HEK293T (cell line): ENCODE results near the gene RAB11FIP5.

ENCODE experiments used
- CTCF ChIA-PET: fragments of 350-600 bp; formaldehyde crosslinking; extraction: SDS; loops from one replicate; lab custom pipeline; 2021; ENCODE audit warnings: antibody characterized with exemption, inconsistent platforms; lab: Yijun Ruan, JAX
- POLR2A ChIA-PET: fragments of 350-600 bp; formaldehyde crosslinking; extraction: SDS; loops from one replicate; lab custom pipeline; 2020; ENCODE audit warnings: antibody characterized with exemption, inconsistent platforms; lab: Yijun Ruan, JAX
- DNase-seq: peaks from one replicate; pipeline ENCODE4 v3.0.0; 2012; ENCODE audit warnings: mixed read lengths; ENCODE audit errors: extremely low spot score
- ARNT ChIP-seq: fragments of 450-650 bp; IDR thresholded peaks from 2 replicates; pipeline ENCODE4 v1.6.1; 2017; ENCODE audit warnings: mild to moderate bottlenecking
- BHLHE40 ChIP-seq: fragments of 450-650 bp; IDR thresholded peaks from 2 replicates; pipeline ENCODE4 v1.6.1; 2016; ENCODE audit warnings: mild to moderate bottlenecking, moderate library complexity, borderline replicate concordance
- CTBP1 ChIP-seq: fragments of 450-650 bp; IDR thresholded peaks from 2 replicates; pipeline ENCODE4 v1.6.1; 2016; ENCODE audit warnings: borderline replicate concordance
- ELF4 ChIP-seq: fragments of 450-650 bp; IDR thresholded peaks from 2 replicates; pipeline ENCODE4 v1.6.1; 2017; ENCODE audit warnings: antibody characterized with exemption
- FOXA1 ChIP-seq: fragments of 450-650 bp; IDR thresholded peaks from 2 replicates; pipeline ENCODE4 v1.6.1; 2016; ENCODE audit warnings: mild to moderate bottlenecking
- FOXK2 ChIP-seq: fragments of 450-650 bp; IDR thresholded peaks from 2 replicates; pipeline ENCODE4 v1.6.1; 2016; ENCODE audit warnings: mild to moderate bottlenecking
- FOXM1 ChIP-seq: fragments of 450-650 bp; IDR thresholded peaks from 2 replicates; pipeline ENCODE4 v1.6.1; 2017; ENCODE audit warnings: mild to moderate bottlenecking, borderline replicate concordance
- HDGF ChIP-seq: fragments of 450-650 bp; IDR thresholded peaks from 2 replicates; pipeline ENCODE4 v1.6.1; 2017; ENCODE audit warnings: antibody characterized with exemption, borderline replicate concordance
- L3MBTL2 ChIP-seq: fragments of 450-650 bp; conservative IDR thresholded peaks from 2 replicates; pipeline ENCODE4 v1.6.1; 2016; ENCODE audit warnings: mild to moderate bottlenecking
- LEF1 ChIP-seq: fragments of 450-650 bp; IDR thresholded peaks from 2 replicates; pipeline ENCODE4 v1.6.1; 2017; ENCODE audit warnings: mild to moderate bottlenecking, borderline replicate concordance
- NFRKB ChIP-seq: fragments of 450-650 bp; IDR thresholded peaks from 2 replicates; pipeline ENCODE4 v1.6.1; 2016; ENCODE audit warnings: mild to moderate bottlenecking, moderate library complexity
- SP1 ChIP-seq: fragments of 450-650 bp; IDR thresholded peaks from 2 replicates; pipeline ENCODE4 v1.6.1; 2017
- SUZ12 ChIP-seq: fragments of 450-650 bp; IDR thresholded peaks from 2 replicates; pipeline ENCODE4 v1.6.1; 2016; ENCODE audit warnings: mild to moderate bottlenecking
- TARDBP ChIP-seq: fragments of 450-650 bp; IDR thresholded peaks from 2 replicates; pipeline ENCODE4 v1.6.1; 2016
- ZNF384 ChIP-seq: fragments of 450-650 bp; IDR thresholded peaks from 2 replicates; pipeline ENCODE4 v1.6.1; 2016
- TF ChIP-seq, protein P1 (sequence below): fragments of 450-650 bp; IDR thresholded peaks from 2 replicates; pipeline ENCODE4 v1.6.1; 2016

The RAB11FIP5 gene

DNA sequence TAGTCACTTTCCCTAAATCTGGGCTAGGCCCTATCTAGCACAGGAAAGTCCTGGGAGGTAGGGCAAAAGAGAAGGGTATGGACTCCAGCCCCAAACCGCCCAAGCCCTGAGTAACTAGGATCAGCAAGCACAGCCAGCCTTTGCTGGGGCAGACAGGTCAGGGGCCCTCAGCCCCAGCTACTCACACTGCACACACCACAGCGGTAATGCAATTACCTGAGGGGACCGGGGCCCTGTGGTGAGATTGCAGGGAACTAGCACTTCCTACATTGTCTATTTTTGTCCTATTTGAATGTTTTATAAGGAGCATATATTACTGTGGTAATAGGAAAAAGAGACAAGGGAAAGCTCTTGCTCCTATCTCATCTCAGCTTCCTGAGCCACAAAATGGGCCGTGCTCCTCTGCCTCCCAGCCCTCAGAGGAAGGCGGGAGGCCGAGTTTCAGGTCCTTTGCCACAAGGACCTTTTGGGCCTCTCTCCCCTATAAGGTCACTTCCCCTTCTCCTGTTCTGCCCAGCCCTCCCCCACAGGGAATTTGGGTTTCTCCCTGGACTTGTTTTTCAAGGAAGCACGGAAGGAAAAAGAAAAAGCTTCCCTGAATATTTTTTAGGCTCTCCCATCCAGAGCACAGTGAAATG, 20.5 kb downstream of the RAB11FIP5 start:
- TF ChIP-seq SP1 (no peak), FOXK2 (no peak), BHLHE40 (no peak), FOXA1 (no peak), FOXM1 (no peak), ZNF384 (no peak), LEF1 (no peak), ARNT (no peak), TARDBP (no peak), L3MBTL2 (no peak), ELF4 (no peak), HDGF (no peak), NFRKB (no peak)
- TF ChIP-seq, protein P1, sequence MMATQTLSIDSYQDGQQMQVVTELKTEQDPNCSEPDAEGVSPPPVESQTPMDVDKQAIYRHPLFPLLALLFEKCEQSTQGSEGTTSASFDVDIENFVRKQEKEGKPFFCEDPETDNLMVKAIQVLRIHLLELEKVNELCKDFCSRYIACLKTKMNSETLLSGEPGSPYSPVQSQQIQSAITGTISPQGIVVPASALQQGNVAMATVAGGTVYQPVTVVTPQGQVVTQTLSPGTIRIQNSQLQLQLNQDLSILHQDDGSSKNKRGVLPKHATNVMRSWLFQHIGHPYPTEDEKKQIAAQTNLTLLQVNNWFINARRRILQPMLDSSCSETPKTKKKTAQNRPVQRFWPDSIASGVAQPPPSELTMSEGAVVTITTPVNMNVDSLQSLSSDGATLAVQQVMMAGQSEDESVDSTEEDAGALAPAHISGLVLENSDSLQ, result no peak
- POLR2A ChIA-PET, result no interaction called here
- DNase-seq, result no peak
- CTCF ChIA-PET, result interaction anchor here (0.6 to 1.2 kb wide), 2 partner anchors 69 to 223 kb away, joined by 3 read pairs; no protein-coding TSS in a partner anchor

GRCh38 chr2:73091696-73092095, 21.1 kb downstream of the RAB11FIP5 start:
- TF ChIP-seq CTBP1 (no peak), FOXK2 (no peak), ELF4 (no peak), SP1 (no peak), ARNT (no peak), FOXM1 (no peak), SUZ12 (no peak), NFRKB (no peak), ZNF384 (no peak), HDGF (no peak), L3MBTL2 (no peak), FOXA1 (no peak), LEF1 (no peak), BHLHE40 (no peak), TARDBP (no peak)
- TF ChIP-seq, protein P1, result no peak
- no peak for DNase-seq
- POLR2A ChIA-PET, result no interaction called here
- CTCF ChIA-PET, result interaction anchor here (1.2 kb wide), 1 partner anchor 70 kb away, joined by 3 read pairs; no protein-coding TSS in a partner anchor

DNA sequence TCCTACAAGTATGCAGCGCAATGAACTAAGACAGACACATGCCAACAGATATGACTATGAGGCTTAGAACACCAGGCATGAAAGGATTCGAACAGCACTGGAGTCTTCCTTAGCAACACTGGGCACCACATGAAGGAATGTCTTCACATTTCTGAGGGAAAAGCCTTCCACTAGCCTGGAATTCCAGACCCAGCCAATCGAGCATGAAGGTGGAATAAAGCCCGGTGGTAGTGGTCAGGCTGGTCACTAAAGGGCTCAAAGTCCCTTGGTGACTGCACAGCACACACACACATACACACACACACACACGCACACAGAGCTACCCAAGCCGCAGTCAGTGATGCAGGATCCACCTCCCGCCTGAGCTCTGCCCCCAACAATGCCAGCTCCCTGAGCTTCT, 21.6 kb downstream of the RAB11FIP5 start:
- no peak for TF ChIP-seq ZNF384
- DNase-seq, result no peak
- ChIA-PET CTCF (no interaction called here), POLR2A (no interaction called here)

GRCh38 chr2:73089270-73090030, 23.3 kb downstream of the RAB11FIP5 start:
- ChIA-PET CTCF (interaction anchor here (0.5 to 5.2 kb wide), 4 partner anchors 11 to 1093 kb away, joined by 3 to 37 read pairs (median 4); no protein-coding TSS in a partner anchor), POLR2A (no interaction called here)
- DNase-seq, result no peak
- TF ChIP-seq TARDBP (no peak), ARNT (no peak), NFRKB (no peak), SUZ12 (no peak), BHLHE40 (no peak), ELF4 (no peak), L3MBTL2 (no peak), CTBP1 (no peak), FOXA1 (no peak), FOXM1 (no peak), FOXK2 (no peak), SP1 (no peak), LEF1 (no peak)
- TF ChIP-seq, protein P1, result no peak

- CTCF ChIA-PET, result interaction anchor here (1.6 to 5.2 kb wide), 2 partner anchors 11 to 68 kb away, joined by 3 to 37 read pairs; no protein-coding TSS in a partner anchor
- POLR2A ChIA-PET, result no interaction called here
- DNase-seq, result no peak
- TF ChIP-seq, protein P1, result no peak
- TF ChIP-seq ZNF384 (no peak), CTBP1 (no peak), HDGF (no peak), ELF4 (no peak)
Measured at GRCh38 chr2:73088703-73089102, 24.0 kb downstream of the RAB11FIP5 start.
